ENCODE data around the gene DSG2.

- TF ChIP-seq CTCF (IDR thresholded peaks at IDR 0.05; ENCODE audit: poor library complexity) (no peak), EZH2 (IDR thresholded peaks at IDR 0.05; ENCODE audit: borderline replicate concordance) (no peak)
Observed at GRCh38 chr18:31487246-31488015, 10.5 kb upstream of the DSG2 start.
